OCI-LY1 (cell line): Measurements from ENCODE around the gene ASCL5.

Experiments used
- H2AFZ ChIP-seq: fragments of 200-600 bp; sonication (generic), shearing (Covaris generic); 2 replicates; pipeline ENCODE4 v1.6.0; 2014; ENCODE audit warnings: antibody characterized with exemption, mild to moderate bottlenecking, low read length
- H3F3A ChIP-seq: fragments of 200-600 bp; sonication (generic), shearing (Covaris generic); 2 replicates; pipeline ENCODE4 v1.6.0; 2014; ENCODE audit warnings: mild to moderate bottlenecking, antibody characterized with exemption, low read length, moderate library complexity; ENCODE audit not compliant: insufficient read depth
- H3K27ac ChIP-seq: fragments of 200-600 bp; sonication (generic); 2 replicates; pipeline ENCODE4 v1.5.1; 2014; ENCODE audit warnings: low read length, mixed run types, mild to moderate bottlenecking, low read depth; ENCODE audit not compliant: poor library complexity, severe bottlenecking
- H3K27me3 ChIP-seq: fragments of 200-600 bp; sonication (generic); 2 replicates; pipeline ENCODE4 v1.6.0; 2014; ENCODE audit warnings: antibody characterized with exemption, mild to moderate bottlenecking, low read length, moderate library complexity; ENCODE audit not compliant: insufficient read depth
- H3K36me3 ChIP-seq: fragments of 200-600 bp; sonication (generic); 2 replicates; pipeline ENCODE4 v1.6.1; 2014; ENCODE audit warnings: mild to moderate bottlenecking, antibody characterized with exemption, low read length, moderate library complexity, mixed read lengths; ENCODE audit not compliant: insufficient read depth
- H3K4me1 ChIP-seq: fragments of 200-600 bp; sonication (generic); 2 replicates; pipeline ENCODE4 v1.5.1; 2014; ENCODE audit warnings: mild to moderate bottlenecking, low read length, moderate library complexity; ENCODE audit not compliant: insufficient read depth, severe bottlenecking
- H3K4me2 ChIP-seq: fragments of 200-600 bp; sonication (generic), shearing (Covaris generic); 2 replicates; pipeline ENCODE4 v1.6.1; 2014; ENCODE audit warnings: low read length
- H3K4me3 ChIP-seq: fragments of 200-600 bp; sonication (generic); 2 replicates; pipeline ENCODE4 v1.5.1; 2014; ENCODE audit warnings: low read length, low read depth, mild to moderate bottlenecking, mixed read lengths; ENCODE audit not compliant: poor library complexity, severe bottlenecking
- H3K79me2 ChIP-seq: fragments of 200-600 bp; shearing (Covaris generic); 2 replicates; pipeline ENCODE4 v1.6.1; 2016; ENCODE audit warnings: mixed run types, low read length, mixed read lengths; ENCODE audit not compliant: insufficient read depth
- H3K9ac ChIP-seq: fragments of 200-600 bp; sonication (generic), shearing (Covaris generic); 2 replicates; pipeline ENCODE4 v1.6.1; 2014; ENCODE audit warnings: mild to moderate bottlenecking, low read length, mixed read lengths
- H3K9me2 ChIP-seq: fragments of 200-600 bp; sonication (generic), shearing (Covaris generic); 2 replicates; pipeline ENCODE4 v1.6.1; 2014; ENCODE audit warnings: low read depth, mild to moderate bottlenecking, low read length, mixed read lengths
- H3K9me3 ChIP-seq: fragments of 200-600 bp; shearing (Covaris generic); 2 replicates; pipeline ENCODE4 v1.6.1; 2014; ENCODE audit warnings: low read length, mixed read lengths
- H4K20me1 ChIP-seq: fragments of 200-600 bp; sonication (generic), shearing (Covaris generic); 2 replicates; pipeline ENCODE4 v1.6.0; 2016; ENCODE audit warnings: mild to moderate bottlenecking, low read length; ENCODE audit not compliant: insufficient read depth
- EZH2 ChIP-seq: fragments of 200-600 bp; sonication (generic), shearing (Covaris generic); IDR thresholded peaks from 2 replicates; pipeline ENCODE4 v1.8.0; 2017; ENCODE audit warnings: borderline replicate concordance, mixed run types, mild to moderate bottlenecking, antibody characterized with exemption, low read length, moderate library complexity, mixed read lengths
- TF ChIP-seq, protein P1 (sequence below): fragments of 200-600 bp; sonication (generic), shearing (Covaris generic); IDR thresholded peaks from 2 replicates; pipeline ENCODE4 v1.5.1; 2017; ENCODE audit warnings: mild to moderate bottlenecking, antibody characterized with exemption, low read length, moderate library complexity, mixed read lengths

ASCL5 gene

GRCh38 chr1:201172999-201173610, 46.1 kb upstream of the ASCL5 start:
- no peaks in the 10 kb centered on the region for H3K36me3 ChIP-seq
- no peak overlapping the region for H3K27ac ChIP-seq
- TF ChIP-seq, protein P1, sequence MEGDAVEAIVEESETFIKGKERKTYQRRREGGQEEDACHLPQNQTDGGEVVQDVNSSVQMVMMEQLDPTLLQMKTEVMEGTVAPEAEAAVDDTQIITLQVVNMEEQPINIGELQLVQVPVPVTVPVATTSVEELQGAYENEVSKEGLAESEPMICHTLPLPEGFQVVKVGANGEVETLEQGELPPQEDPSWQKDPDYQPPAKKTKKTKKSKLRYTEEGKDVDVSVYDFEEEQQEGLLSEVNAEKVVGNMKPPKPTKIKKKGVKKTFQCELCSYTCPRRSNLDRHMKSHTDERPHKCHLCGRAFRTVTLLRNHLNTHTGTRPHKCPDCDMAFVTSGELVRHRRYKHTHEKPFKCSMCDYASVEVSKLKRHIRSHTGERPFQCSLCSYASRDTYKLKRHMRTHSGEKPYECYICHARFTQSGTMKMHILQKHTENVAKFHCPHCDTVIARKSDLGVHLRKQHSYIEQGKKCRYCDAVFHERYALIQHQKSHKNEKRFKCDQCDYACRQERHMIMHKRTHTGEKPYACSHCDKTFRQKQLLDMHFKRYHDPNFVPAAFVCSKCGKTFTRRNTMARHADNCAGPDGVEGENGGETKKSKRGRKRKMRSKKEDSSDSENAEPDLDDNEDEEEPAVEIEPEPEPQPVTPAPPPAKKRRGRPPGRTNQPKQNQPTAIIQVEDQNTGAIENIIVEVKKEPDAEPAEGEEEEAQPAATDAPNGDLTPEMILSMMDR, result no peak
- no peak for TF ChIP-seq EZH2
- H3K4me3 ChIP-seq, result no peak overlapping the region
- H2AFZ ChIP-seq, result no peak overlapping the region
- no peaks in the 10 kb centered on the region for H3K9me2 ChIP-seq
- no peaks in the 10 kb centered on the region for H3K9me3 ChIP-seq
- H3K27me3 ChIP-seq, result peaks cover 7% of the 10 kb centered on the region; the same call in 1 of the 2 replicates
- H3K4me2 ChIP-seq, result no peak overlapping the region
- no peaks in the 10 kb centered on the region for H4K20me1 ChIP-seq
- H3K9ac ChIP-seq, result no peak overlapping the region
- H3K4me1 ChIP-seq, result peaks cover 17% of the 10 kb centered on the region
- no peaks in the 10 kb centered on the region for H3F3A ChIP-seq
- no peaks in the 10 kb centered on the region for H3K79me2 ChIP-seq

GRCh38 chr1:201172326-201172725, 45.3 kb upstream of the ASCL5 start:
- Histone ChIP-seq H2AFZ (no peak overlapping the region), H3K4me3 (no peak overlapping the region), H3K79me2 (no peaks in the 10 kb centered on the region), H3K27me3 (peaks cover 11% of the 10 kb centered on the region), H3K36me3 (no peaks in the 10 kb centered on the region), H3K9me3 (no peaks in the 10 kb centered on the region), H4K20me1 (no peaks in the 10 kb centered on the region), H3K4me1 (peaks cover 17% of the 10 kb centered on the region), H3K9me2 (no peaks in the 10 kb centered on the region), H3K4me2 (no peak overlapping the region), H3K27ac (no peak overlapping the region), H3F3A (no peaks in the 10 kb centered on the region), H3K9ac (no peak overlapping the region)
- no peak for TF ChIP-seq EZH2
- TF ChIP-seq, protein P1, result no peak

GRCh38 chr1:201171063-201172036, 44.4 kb upstream of the ASCL5 start:
- H3K9me3 ChIP-seq, result no peaks in the 10 kb centered on the region
- H3K27ac ChIP-seq, result no peak overlapping the region
- peaks cover 17% of the 10 kb centered on the region for H3K4me1 ChIP-seq
- H3F3A ChIP-seq, result no peaks in the 10 kb centered on the region
- peak overlapping the region; percentile 50; the same call in 1 of the 2 replicates for H3K9ac ChIP-seq
- peak overlapping the region; percentile 71; the same call in 1 of the 2 replicates for H2AFZ ChIP-seq
- no peaks in the 10 kb centered on the region for H3K79me2 ChIP-seq
- H3K36me3 ChIP-seq, result no peaks in the 10 kb centered on the region
- peaks cover 11% of the 10 kb centered on the region for H3K27me3 ChIP-seq
- H4K20me1 ChIP-seq, result no peaks in the 10 kb centered on the region
- no peaks in the 10 kb centered on the region for H3K9me2 ChIP-seq
- H3K4me3 ChIP-seq, result peak overlapping the region; percentile 61
- TF ChIP-seq, protein P1, result peak; percentile 37; the same call in 1 of the 2 replicates
- TF ChIP-seq EZH2, result no peak
- peak overlapping the region; percentile 94 for H3K4me2 ChIP-seq
